GM18873 (cell line): ENCODE results near the gene PSEN1.

Experiments used
- ATAC-seq: cut with Tn5 transposase; IDR thresholded peaks from one replicate; pipeline ENCODE4 v1.9.1; 2021; ENCODE audit warnings: mild to moderate bottlenecking, moderate library complexity, moderate number of reproducible peaks; ENCODE audit not compliant: unreplicated experiment, low FRiP score

The PSEN1 gene

DNA sequence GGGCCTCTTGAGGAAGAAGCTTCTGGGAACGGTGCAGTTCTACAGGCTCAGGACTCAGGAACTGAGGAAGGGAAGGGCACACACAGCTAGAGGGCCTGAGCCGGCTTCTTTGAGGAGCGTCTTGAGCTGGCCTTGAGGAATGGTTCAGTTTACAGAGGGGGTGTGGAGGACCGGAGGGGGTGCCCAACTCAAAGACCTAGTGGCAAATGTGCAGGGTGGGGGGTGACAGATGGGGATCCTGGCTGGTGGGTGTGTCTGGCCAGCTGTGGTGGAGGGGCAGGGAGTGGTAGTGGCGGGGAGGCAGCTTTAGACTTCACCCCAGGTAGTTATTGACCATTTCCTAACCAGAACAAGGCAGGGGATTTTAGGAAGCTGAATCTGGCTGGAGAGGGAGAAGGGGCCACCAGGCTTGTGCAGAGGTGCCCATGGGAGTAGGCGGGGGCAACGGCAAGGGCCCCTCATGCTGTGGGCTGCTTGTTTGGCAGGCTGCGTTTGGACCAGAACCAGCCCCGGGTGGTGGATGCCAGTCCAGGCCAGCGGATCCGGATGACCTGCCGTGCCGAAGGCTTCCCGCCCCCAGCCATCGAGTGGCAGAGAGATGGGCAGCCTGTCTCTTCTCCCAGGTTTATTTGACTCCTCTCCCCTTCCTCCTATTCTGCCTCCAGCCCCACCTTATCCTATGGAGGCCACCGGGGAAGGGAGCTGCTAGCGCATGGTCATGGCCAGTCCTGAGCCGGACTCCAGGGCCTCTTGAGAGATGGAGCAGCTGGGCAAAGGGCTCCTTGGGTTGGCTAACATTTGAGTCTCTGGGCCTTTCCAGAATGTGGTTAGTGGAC, 128.8 kb downstream of the PSEN1 start:
- no peak for ATAC-seq

- no peak for ATAC-seq
Measured at GRCh38 chr14:73265721-73266046, 129.4 kb downstream of the PSEN1 start.

DNA sequence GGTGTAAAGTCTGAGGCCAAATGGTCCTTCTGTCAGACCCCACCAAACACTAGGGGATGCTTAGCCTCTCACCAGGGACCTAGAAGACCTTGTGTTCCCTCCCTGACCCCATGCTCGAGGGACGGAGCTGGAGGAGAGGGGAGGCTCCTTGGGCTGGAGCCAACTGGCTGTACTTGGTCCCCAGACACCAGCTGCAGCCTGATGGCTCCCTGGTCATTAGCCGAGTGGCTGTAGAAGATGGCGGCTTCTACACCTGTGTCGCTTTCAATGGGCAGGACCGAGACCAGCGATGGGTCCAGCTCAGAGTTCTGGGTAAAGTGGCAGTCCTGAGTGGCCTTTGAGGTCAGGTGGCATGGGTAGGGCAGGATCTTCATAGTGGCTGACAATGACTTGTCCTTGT, 130.0 kb downstream of the PSEN1 start:
- ATAC-seq: no peak

DNA sequence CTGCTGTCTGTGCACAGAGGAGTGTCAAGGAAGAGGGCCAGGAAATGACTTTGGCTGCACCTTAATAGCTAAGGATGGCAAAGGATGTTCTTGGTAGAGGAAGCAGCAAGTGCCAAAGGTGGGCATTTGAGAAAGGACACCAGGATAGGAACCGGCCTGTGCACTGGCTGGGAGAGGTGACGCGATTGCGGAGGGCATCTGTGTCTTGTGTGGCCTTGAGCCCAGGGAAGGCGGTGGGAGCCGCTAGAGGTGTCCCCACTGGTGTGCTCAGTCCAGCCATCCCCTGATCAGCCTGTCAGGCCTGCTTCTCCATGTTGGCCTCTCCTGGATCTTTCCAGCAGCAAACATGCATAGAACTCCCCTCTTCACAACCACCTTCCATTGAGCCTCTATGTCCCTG, 131.2 kb downstream of the PSEN1 start:
- no peak for ATAC-seq

GRCh38 chr14:73269729-73270531, 133.6 kb downstream of the PSEN1 start:
- ATAC-seq: no peak

GRCh38 chr14:73272393-73272792, 136.1 kb downstream of the PSEN1 start:
- ATAC-seq: no peak
